H54 (cell line): ENCODE measurements around the gene B4GALT5.

ENCODE experiments used
- DNase-seq: peaks from one replicate; pipeline ENCODE4 v3.0.0; 2011; ENCODE audit warnings: low spot score, mixed read lengths; ENCODE audit not compliant: insufficient read length
- FAIRE-seq: peaks from 3 replicates; lab custom pipeline; 2011; peaks lifted over from hg19 to GRCh38; lab: Jason Lieb, UNC
- POLR2A ChIP-seq: IDR thresholded peaks from 2 replicates; pipeline ENCODE4 v1.6.1; 2011; ENCODE audit warnings: low read depth, mild to moderate bottlenecking, low read length

The B4GALT5 gene

DNA sequence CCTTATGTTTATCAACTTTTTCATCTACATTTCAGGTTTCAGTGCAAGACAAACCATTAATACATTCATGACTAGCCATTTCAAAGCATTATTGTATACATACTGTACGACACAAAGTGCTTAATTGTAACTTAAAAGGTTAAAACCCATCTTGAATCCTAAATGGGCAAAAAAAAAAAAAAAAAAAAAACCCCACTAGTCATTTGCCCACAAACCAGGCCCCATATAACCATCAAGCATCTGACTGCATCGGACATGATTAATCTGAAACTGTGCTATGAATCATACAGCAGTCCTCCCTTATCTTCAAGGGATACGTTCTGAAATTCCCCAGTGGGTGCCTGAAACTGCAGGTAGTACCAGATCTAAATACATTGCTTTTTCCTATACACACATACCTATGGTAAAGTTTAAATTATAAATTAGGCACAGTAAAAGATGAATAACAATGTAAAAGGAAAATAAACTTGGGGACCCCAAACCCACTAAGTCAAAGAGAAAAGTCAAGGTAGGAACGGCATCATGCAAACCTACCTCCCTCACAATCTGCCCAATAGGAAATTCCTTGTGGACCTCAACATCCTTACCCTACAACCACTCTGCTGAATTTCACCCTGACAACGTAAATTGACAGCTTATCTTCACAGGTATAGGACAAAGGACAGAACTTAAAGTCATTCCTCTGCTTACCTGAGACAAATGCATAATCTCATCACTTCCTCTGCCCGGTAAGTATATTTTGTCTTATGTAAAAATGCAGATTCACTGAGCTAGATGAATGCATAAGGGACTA lies 14.3 kb downstream of the B4GALT5 start:
- FAIRE-seq (peak; percentile 81), DNase-seq (no peak)
- TF ChIP-seq POLR2A, result no peak

DNA sequence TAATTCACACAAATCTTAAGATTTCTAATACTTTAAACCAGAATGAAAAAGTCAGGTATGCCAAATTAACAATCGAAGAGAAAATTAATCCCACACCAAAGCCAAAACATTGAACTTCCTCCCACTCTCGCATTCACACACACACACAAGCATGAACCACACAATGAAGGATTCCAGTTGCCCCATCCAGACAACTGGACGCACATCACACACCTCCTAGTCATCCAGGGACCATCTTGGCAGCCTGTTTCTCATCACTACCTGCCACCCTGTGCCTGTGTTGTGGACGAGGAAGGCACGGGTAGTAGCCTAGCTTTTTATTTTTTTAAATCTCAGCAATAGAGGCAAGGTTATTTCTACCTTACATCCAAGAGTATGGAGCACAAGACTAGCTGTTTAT lies 15.2 kb downstream of the B4GALT5 start:
- TF ChIP-seq POLR2A, result no peak
- no peak for FAIRE-seq

DNA sequence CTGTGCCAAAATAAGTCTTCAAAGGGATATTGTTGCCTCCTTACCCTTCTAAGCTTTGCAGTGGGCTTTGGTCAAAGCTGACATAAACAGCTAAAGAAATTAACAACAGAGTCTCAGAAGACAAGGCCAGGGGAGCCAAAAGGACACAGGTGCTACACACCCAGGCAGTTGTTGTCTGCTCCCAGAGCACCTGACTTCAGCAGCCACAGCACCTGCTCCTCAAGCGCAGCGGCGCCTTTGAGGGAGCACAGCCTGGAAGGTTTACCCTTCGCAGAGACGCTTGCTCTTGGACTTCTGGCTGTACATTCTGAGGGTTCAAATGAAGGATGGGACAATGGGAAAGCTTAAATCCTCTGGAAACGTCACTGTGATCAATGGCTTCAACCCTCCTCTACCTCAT lies 16.6 kb downstream of the B4GALT5 start:
- FAIRE-seq (no peak), DNase-seq (no peak)
- TF ChIP-seq POLR2A, result no peak

More for the DNA sequence above, 15.2 kb downstream of the B4GALT5 start:
- no peak for DNase-seq

- FAIRE-seq, result no peak
- no peak for DNase-seq
- TF ChIP-seq POLR2A, result no peak
These were observed 17.1 kb downstream of the B4GALT5 start for GRCh38 chr20:49696594-49696993.

DNA sequence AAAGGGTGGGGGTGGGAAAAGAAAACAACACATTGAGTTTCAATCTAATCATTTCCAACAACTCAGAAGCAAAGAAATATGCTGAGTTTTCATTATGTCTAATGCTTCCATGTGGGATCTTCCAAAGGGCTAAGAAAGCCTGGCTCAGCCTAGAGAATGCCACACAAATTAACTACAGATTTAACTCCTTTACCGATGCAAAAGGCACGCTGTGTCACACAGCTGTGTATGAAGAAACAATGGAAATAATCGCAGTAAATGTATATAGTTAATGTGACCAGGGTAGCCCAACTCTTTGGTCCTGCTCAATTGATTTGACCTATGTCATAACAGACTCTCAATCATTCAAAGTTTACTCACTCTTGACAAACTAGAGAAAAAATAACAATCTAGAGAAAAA lies 17.8 kb downstream of the B4GALT5 start:
- no peak for DNase-seq
- TF ChIP-seq POLR2A, result no peak

GRCh38 chr20:49694450-49695071 lies 19.1 kb downstream of the B4GALT5 start:
- DNase-seq, result no peak
- no peak for FAIRE-seq
- no peak for TF ChIP-seq POLR2A

More for the DNA sequence above, 17.8 kb downstream of the B4GALT5 start:
- FAIRE-seq, result no peak

DNA sequence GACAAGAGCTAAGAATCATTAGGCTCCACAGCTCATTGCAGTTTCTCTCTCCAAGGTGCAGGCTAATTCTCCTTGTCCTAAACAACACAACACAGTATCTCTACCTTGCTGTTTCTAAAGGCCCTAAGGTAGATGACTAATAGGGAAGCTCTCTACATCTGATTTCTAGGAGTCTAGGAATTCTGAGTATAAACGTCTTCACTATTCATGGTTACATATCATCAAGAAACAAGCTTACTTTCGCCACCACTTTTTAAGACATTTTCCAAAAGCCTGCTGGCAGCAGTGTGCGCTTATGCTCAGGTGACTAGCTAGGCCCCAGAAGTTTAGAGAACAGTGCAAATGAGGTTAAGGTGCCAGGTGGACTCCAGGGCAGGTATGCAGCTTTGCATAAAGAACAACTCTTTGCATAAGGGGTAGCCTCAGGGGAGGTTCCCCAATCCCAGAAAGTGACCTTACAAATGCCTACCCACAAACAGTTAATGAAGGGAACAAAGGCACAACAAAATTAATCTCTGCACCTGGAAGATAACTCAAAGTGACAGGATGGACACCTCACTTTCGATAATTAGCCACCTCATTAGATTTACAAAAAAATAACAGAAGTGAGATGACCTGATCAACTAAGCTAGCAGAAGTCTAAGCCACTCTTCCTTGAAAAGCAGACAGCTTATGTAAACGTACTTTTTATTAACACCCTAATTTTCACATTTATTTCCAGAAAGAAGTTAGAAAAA lies 20.1 kb downstream of the B4GALT5 start:
- TF ChIP-seq POLR2A, result no peak
- no peak for FAIRE-seq
- DNase-seq, result no peak

- TF ChIP-seq POLR2A, result no peak
- no peak for FAIRE-seq
- DNase-seq, result no peak
These were observed 20.7 kb downstream of the B4GALT5 start for GRCh38 chr20:49692941-49693340.

GRCh38 chr20:49691818-49692568 lies 21.7 kb downstream of the B4GALT5 start:
- DNase-seq (no peak), FAIRE-seq (no peak)
- no peak for TF ChIP-seq POLR2A

DNA sequence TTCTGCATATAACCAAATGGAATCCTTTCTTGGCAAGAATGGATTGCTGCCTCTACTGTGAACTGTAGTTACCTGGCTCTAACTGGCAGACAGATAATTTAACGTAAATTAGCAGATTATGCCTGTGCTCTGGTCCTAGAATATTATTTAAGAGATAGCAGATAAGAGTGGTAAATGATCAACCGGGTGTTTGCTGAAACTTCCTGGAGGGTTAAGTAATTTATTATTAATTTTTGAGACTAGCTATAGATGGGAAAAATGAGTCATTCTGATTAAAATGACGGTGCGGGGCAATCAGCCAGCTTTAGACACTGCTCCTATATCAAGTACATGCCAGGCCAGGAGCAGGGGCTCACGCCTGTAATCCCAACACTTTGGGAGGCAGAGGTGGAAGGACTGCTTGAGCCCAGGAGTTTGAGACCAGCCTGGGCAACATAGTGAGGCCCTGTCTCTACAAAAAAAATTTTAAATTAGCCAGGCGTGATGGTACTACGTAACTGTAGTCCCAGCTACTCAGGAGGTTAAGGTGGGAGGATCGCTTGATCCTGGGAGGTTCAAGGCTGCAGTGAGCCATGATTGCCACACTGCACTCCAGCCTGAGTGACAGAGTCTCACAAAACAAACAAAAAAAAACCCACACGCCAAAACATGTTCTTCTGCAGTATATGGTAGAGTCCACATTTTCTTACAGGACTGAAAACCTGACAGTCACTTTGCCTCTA lies 22.6 kb downstream of the B4GALT5 start:
- no peak for TF ChIP-seq POLR2A
- no peak for DNase-seq
- no peak for FAIRE-seq

DNA sequence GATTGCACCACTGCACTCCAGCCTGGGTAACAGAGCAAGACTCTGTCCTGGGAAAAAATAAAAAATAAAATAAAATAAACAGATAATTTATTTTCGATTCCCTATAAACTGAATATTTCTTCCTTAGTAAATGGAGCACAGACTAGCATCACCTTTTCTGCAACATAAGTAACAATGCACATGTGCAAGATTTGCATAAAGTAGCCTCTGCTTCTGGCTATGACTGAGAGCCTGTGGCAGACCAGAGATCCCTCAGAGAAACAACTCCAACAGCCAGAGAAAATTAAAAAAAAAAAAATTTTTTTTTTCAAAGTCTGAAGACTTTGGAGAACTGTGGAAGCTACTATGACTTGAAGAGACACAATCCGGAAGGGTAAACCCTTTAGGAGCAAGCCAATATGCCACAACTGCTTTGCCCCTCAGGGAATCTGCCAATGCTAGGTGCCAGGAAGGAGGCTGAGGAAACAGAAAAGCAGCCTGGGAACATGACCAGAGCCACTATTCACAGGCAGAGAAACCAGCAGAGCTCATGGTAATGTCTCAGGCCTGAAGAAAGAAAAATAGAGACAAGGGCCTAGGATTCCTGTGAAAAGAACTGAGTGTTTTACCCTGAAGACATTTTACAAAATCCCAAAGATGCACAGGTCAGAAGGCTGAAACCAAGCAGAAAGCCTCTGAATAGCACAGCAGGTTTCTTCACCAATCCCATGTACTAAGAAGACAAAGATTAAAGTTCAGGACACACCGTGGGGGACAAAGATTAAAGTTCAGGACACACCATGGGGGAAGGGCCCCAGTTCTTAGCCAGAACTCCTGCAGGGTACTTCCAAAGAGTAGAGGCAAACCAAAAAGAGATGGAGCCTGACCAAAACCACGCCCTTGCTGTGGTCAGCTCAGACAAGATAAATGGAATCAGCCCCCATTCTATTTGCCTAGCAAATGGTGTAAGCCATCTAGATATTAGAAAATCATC lies 25.8 kb downstream of the B4GALT5 start:
- no peak for TF ChIP-seq POLR2A
- DNase-seq (no peak), FAIRE-seq (no peak)

GRCh38 chr20:49685809-49686208 lies 27.9 kb downstream of the B4GALT5 start:
- DNase-seq, result no peak
- FAIRE-seq, result no peak
- TF ChIP-seq POLR2A, result no peak
